ENCODE data around the gene FBXO9. TPM values are rescaled to one million over a fixed set of nuclear protein-coding genes. Genes with fewer than 3 reads are reported as not detected.
A peak's percentile ranks its signal among the peaks of the same experiment; 100 is the strongest.

The FBXO9 gene
- total and polyA plus RNA-seq, 2 of the 8 experiments (the other 6 are each of a cell fraction or from before 2014, with no cell fraction given): 41.3 to 50.9 TPM

- Histone ChIP-seq H2BK120ac (replicated peaks; ENCODE audit: low read depth, low read length) (no peak overlapping the region), H3K9ac (replicated peaks in 1 of 4; ENCODE audit: extremely low read depth in 1 of 4, low read depth in 3 of 4, low read length in 3 of 4) (peak overlapping the region in 2 of 4 experiments; percentile 1 to 47; a peak in 2 of 7 replicates), H3K23me2 (ENCODE audit: low read depth, low read length) (peaks cover 4% of the 10 kb centered on the region; the same call in 1 of the 2 replicates), H4K91ac (replicated peaks; ENCODE audit: insufficient read length, low read length) (peak overlapping the region; percentile 52), H3K27me3 (replicated peaks in 1 of 4; ENCODE audit: control insufficient read depth in 3 of 4, extremely low read depth in 1 of 4, insufficient read depth in 3 of 4, low read length in 3 of 4) (no peaks in the 10 kb centered on the region), H4K5ac (ENCODE audit: insufficient read length, low read depth, low read length) (no peak overlapping the region), H3K23ac (ENCODE audit: insufficient read length) (no peak overlapping the region), H2BK15ac (ENCODE audit: low read length) (no peak overlapping the region), H3K27ac (ENCODE audit: low read depth, low read length) (no peak overlapping the region), H2AK5ac (ENCODE audit: low read depth, low read length) (no peak overlapping the region), H2BK20ac (ENCODE audit: low read length) (no peak overlapping the region), H3K14ac (ENCODE audit: insufficient read length) (no peak overlapping the region), H3K9me3 (ENCODE audit: insufficient read depth in 2 of 2, low read depth in 1 of 2, low read length in 1 of 2) (no peaks in the 10 kb centered on the region), H3K4me3 (ENCODE audit: extremely low read depth in 1 of 4, insufficient read depth in 2 of 4, low read depth in 3 of 4, low read length in 4 of 4) (peak overlapping the region; percentile 31 to 85 (median 70); a peak in 7 of 8 replicates), H3K36me3 (ENCODE audit: control insufficient read depth in 2 of 4, insufficient read depth in 4 of 4, low read length in 3 of 4) (no peaks in the 10 kb centered on the region), H3K4me2 (ENCODE audit: insufficient read depth in 1 of 2, low read depth in 2 of 2, low read length in 2 of 2) (peak overlapping the region; percentile 62 to 67), H2AFZ (ENCODE audit: low read length) (peak overlapping the region; percentile 96), H2BK12ac (ENCODE audit: low read depth, low read length) (no peak overlapping the region), H3K4ac (replicated peaks; ENCODE audit: insufficient read length, low read depth, low read length) (no peak overlapping the region), H3K79me2 (ENCODE audit: control insufficient read depth in 1 of 2, insufficient read depth in 2 of 2, low read length in 2 of 2) (peaks cover 0 to 30% of the 10 kb centered on the region in 2 experiments; a peak in 2 of 4 replicates), H3K79me1 (ENCODE audit: low read depth, low read length) (no peaks in the 10 kb centered on the region), H3K56ac (replicated peaks; ENCODE audit: insufficient read length, low read depth, low read length) (no peak overlapping the region), H3K4me1 (replicated peaks in 1 of 4; ENCODE audit: control insufficient read depth in 3 of 4, insufficient read depth in 4 of 4, low read length in 3 of 4) (peaks cover 0 to 5% (median 3%) of the 10 kb centered on the region in 4 experiments; a peak in 3 of 7 replicates), H4K8ac (ENCODE audit: extremely low read depth, insufficient read depth, low read length) (no peak overlapping the region), H4K20me1 (replicated peaks in 1 of 2; ENCODE audit: control insufficient read depth in 1 of 2, insufficient read depth in 2 of 2, low read length in 2 of 2) (peaks cover 0 to 4% of the 10 kb centered on the region in 2 experiments), H2BK5ac (ENCODE audit: low read depth, low read length) (no peak overlapping the region), H3K18ac (ENCODE audit: extremely low read depth, low read length) (no peak overlapping the region; the same call in 1 of the 2 replicates)
- 21% methylated on average over 5 of the region's 5 CpGs; no CpG with 5 or more reads in 1 of the 2 experiments for WGBS, 2 experiments (ENCODE audit: extremely low coverage in 1 of 2, insufficient coverage in 1 of 2, insufficient read length in 1 of 2, insufficient replicate concordance in 2 of 2, low coverage in 1 of 2, low lambda C conversion rate in 2 of 2, missing lambda C conversion rate in 1 of 2)
- ChIA-PET CTCF (ENCODE audit: partially characterized antibody) (no interaction called here), POLR2A (ENCODE audit: partially characterized antibody) (no interaction called here)
- no peak for FAIRE-seq
- no peak for DNase-seq (ENCODE audit: low read depth in 1 of 2, low spot score in 2 of 2)
- TF ChIP-seq USF2 (IDR thresholded peaks at IDR 0.05; ENCODE audit: low read length) (no peak), TAF1 (IDR thresholded peaks at IDR 0.05; ENCODE audit: low read depth, low read length) (no peak), BCL11A (IDR thresholded peaks at IDR 0.05; ENCODE audit: low read depth in 2 of 2, low read length in 2 of 2) (no peak), EGR1 (IDR thresholded peaks at IDR 0.05; ENCODE audit: borderline replicate concordance, low read depth, low read length) (no peak), YY1 (IDR thresholded peaks at IDR 0.05; ENCODE audit: low read depth, low read length) (no peak), NRF1 (IDR thresholded peaks at IDR 0.05; ENCODE audit: low read depth, low read length) (no peak), CBX8 (IDR thresholded peaks at IDR 0.05; ENCODE audit: borderline replicate concordance, low read depth, low read length) (no peak), POLR2AphosphoS5 (IDR thresholded peaks at IDR 0.05; ENCODE audit: low read depth, low read length) (no peak), POLR2A (IDR thresholded peaks at IDR 0.05; ENCODE audit: control extremely low read depth in 1 of 2, low read depth in 2 of 2, low read length in 2 of 2) (no peak), CTCF (IDR thresholded peaks at IDR 0.05; ENCODE audit: control extremely low read depth in 1 of 3, insufficient read depth in 1 of 3, low read depth in 1 of 3, low read length in 3 of 3) (no peak), SP4 (IDR thresholded peaks at IDR 0.05; ENCODE audit: low read length) (no peak), TEAD4 (IDR thresholded peaks at IDR 0.05; ENCODE audit: low read depth, low read length) (no peak)
These were observed 3.0 kb upstream of the FBXO9 start for GRCh38 chr6:53062169-53062539.
